Measurements from ENCODE around the gene RNFT2. TPM values are rescaled to one million over a fixed set of nuclear protein-coding genes. Genes with fewer than 3 reads are reported as not detected.

RNFT2 gene
- polyA plus RNA-seq, 1 donor from 2014 or later = 20.6 TPM

- no peaks in the 10 kb centered on the region for H3K27me3 ChIP-seq (ENCODE audit: insufficient read depth, low read depth, low read length)
- no peak overlapping the region for H2AFZ ChIP-seq (ENCODE audit: low read depth, low read length)
- no peaks in the 10 kb centered on the region for H3K9me3 ChIP-seq (ENCODE audit: low read length)
- TF ChIP-seq SMC3 (conservative IDR thresholded peaks at IDR 0.05; ENCODE audit: poor library complexity) (no peak), POLR2AphosphoS5 (IDR thresholded peaks at IDR 0.05) (no peak), MXI1 (conservative IDR thresholded peaks at IDR 0.05; ENCODE audit: poor library complexity, severe bottlenecking) (no peak), RAD21 (conservative IDR thresholded peaks at IDR 0.05) (no peak), TAF1 (IDR thresholded peaks at IDR 0.05; ENCODE audit: low read depth) (no peak), EZH2 (IDR thresholded peaks at IDR 0.05; ENCODE audit: borderline replicate concordance, insufficient read depth, low read length, poor library complexity, severe bottlenecking) (no peak), EP300 (conservative IDR thresholded peaks at IDR 0.05; ENCODE audit: poor library complexity, severe bottlenecking) (no peak), REST (IDR thresholded peaks at IDR 0.05; ENCODE audit: borderline replicate concordance) (no peak), CTCF (IDR thresholded peaks at IDR 0.05; ENCODE audit: poor library complexity, severe bottlenecking) (no peak)
- H3K27ac ChIP-seq (ENCODE audit: low read length) = no peak overlapping the region
- no peak overlapping the region for H3K9ac ChIP-seq (ENCODE audit: low read length)
- H3K4me3 ChIP-seq (ENCODE audit: low read length) = no peak overlapping the region
- no peaks in the 10 kb centered on the region for H4K20me1 ChIP-seq (ENCODE audit: insufficient read depth)
- H3K4me2 ChIP-seq (ENCODE audit: low read length) = no peak overlapping the region
- no peaks in the 10 kb centered on the region for H3K9me2 ChIP-seq (ENCODE audit: insufficient read depth, low read length)
- peaks cover 9% of the 10 kb centered on the region for H3K36me3 ChIP-seq (ENCODE audit: insufficient read depth, low read length)
- no peaks in the 10 kb centered on the region for H3K79me2 ChIP-seq (replicated peaks; ENCODE audit: insufficient read depth, low read length)
- no peaks in the 10 kb centered on the region for H3F3A ChIP-seq (ENCODE audit: insufficient read depth, low read length, poor library complexity, severe bottlenecking)
Observed at GRCh38 chr12:116773276-116773731, 35.2 kb downstream of the RNFT2 start.

GRCh38 chr12:116774020-116774419 lies 35.9 kb downstream of the RNFT2 start:
- TF ChIP-seq RAD21 (conservative IDR thresholded peaks at IDR 0.05) (no peak), MXI1 (conservative IDR thresholded peaks at IDR 0.05; ENCODE audit: poor library complexity, severe bottlenecking) (no peak), POLR2AphosphoS5 (IDR thresholded peaks at IDR 0.05) (no peak), EP300 (conservative IDR thresholded peaks at IDR 0.05; ENCODE audit: poor library complexity, severe bottlenecking) (no peak), CTCF (IDR thresholded peaks at IDR 0.05; ENCODE audit: poor library complexity, severe bottlenecking) (no peak), TAF1 (IDR thresholded peaks at IDR 0.05; ENCODE audit: low read depth) (no peak), REST (IDR thresholded peaks at IDR 0.05; ENCODE audit: borderline replicate concordance) (no peak), EZH2 (IDR thresholded peaks at IDR 0.05; ENCODE audit: borderline replicate concordance, insufficient read depth, low read length, poor library complexity, severe bottlenecking) (no peak), SMC3 (conservative IDR thresholded peaks at IDR 0.05; ENCODE audit: poor library complexity) (no peak)
- Histone ChIP-seq H3K36me3 (ENCODE audit: insufficient read depth, low read length) (peaks cover 11% of the 10 kb centered on the region), H2AFZ (ENCODE audit: low read depth, low read length) (no peak overlapping the region), H3K9ac (ENCODE audit: low read length) (no peak overlapping the region), H3K9me2 (ENCODE audit: insufficient read depth, low read length) (no peaks in the 10 kb centered on the region), H3K79me2 (replicated peaks; ENCODE audit: insufficient read depth, low read length) (no peaks in the 10 kb centered on the region), H3K9me3 (ENCODE audit: low read length) (no peaks in the 10 kb centered on the region), H4K20me1 (ENCODE audit: insufficient read depth) (no peaks in the 10 kb centered on the region), H3K4me2 (ENCODE audit: low read length) (no peak overlapping the region), H3K27ac (ENCODE audit: low read length) (no peak overlapping the region), H3K4me3 (ENCODE audit: low read length) (no peak overlapping the region), H3F3A (ENCODE audit: insufficient read depth, low read length, poor library complexity, severe bottlenecking) (no peaks in the 10 kb centered on the region), H3K27me3 (ENCODE audit: insufficient read depth, low read depth, low read length) (no peaks in the 10 kb centered on the region)

Measured in neural cell (in vitro differentiated cells).